ENCODE data around the gene THSD7B. TPM values are rescaled to one million over a fixed set of nuclear protein-coding genes. Genes with fewer than 3 reads are reported as not detected.

The THSD7B gene
- total and polyA plus RNA-seq, 8 donors: 0.13 to 4.5 (median 2.7) TPM

DNA sequence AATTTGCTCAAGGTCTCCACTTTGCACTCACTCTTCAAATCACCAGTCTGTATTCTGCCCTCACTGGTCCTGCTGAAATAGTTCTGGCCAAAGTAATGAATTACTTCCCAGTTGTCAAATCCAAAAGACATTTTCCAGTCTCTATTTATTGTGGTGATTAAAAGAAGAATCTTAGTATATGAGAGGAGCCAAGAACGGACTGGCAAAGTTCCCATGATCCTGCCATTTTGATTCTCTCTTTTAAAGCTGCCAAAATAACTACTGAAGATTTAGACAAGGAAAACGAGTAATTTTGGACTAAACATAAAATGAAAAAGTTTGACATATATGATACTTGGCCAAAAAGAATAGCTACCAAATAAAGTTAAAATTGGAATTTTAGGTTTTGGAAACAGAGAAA lies 12.0 kb downstream of the THSD7B start:
- H3K9me3 ChIP-seq: no peaks in the 10 kb centered on the region
- intact Hi-C loops (cut with DNase I): no loop called here
- TF ChIP-seq, protein P1, sequence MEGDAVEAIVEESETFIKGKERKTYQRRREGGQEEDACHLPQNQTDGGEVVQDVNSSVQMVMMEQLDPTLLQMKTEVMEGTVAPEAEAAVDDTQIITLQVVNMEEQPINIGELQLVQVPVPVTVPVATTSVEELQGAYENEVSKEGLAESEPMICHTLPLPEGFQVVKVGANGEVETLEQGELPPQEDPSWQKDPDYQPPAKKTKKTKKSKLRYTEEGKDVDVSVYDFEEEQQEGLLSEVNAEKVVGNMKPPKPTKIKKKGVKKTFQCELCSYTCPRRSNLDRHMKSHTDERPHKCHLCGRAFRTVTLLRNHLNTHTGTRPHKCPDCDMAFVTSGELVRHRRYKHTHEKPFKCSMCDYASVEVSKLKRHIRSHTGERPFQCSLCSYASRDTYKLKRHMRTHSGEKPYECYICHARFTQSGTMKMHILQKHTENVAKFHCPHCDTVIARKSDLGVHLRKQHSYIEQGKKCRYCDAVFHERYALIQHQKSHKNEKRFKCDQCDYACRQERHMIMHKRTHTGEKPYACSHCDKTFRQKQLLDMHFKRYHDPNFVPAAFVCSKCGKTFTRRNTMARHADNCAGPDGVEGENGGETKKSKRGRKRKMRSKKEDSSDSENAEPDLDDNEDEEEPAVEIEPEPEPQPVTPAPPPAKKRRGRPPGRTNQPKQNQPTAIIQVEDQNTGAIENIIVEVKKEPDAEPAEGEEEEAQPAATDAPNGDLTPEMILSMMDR (IDR thresholded peaks at IDR 0.05): no peak

DNA sequence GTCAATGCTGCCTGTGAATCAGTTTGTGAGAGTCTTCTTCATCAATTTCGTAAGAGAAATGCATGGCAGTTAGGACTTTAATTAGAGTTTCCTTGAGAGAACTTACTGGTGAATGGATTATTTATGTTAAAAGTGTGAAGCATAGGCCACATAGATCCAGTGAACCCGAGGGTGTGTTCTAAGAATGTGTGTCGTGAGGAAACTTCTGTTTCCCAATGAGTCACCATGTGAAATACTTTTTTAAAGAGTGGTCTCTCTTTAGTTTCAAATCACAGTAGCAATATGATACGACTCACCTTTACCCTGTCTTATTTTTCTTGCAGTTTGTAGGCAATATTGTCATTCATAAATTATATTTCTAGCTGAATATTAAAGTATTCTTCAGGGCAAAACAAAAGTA lies 18.5 kb downstream of the THSD7B start:
- no peaks in the 10 kb centered on the region for H3K27me3 ChIP-seq
- no peaks in the 10 kb centered on the region for H3K36me3 ChIP-seq
- TF ChIP-seq, protein P1 (IDR thresholded peaks at IDR 0.05): no peak
- H3K27ac ChIP-seq: no peak overlapping the region
- no peak overlapping the region for H3K4me3 ChIP-seq
- no peak for DNase-seq
- no peak for ATAC-seq
- no peaks in the 10 kb centered on the region for H3K4me1 ChIP-seq
- no peaks in the 10 kb centered on the region for H3K9me3 ChIP-seq
- intact Hi-C loops (cut with DNase I): no loop called here

More for the DNA sequence above, 12.0 kb downstream of the THSD7B start:
- Histone ChIP-seq H3K27ac (no peak overlapping the region), H3K27me3 (no peaks in the 10 kb centered on the region), H3K36me3 (no peaks in the 10 kb centered on the region), H3K4me1 (no peaks in the 10 kb centered on the region), H3K4me3 (no peak overlapping the region)
- DNase-seq (no peak), ATAC-seq (no peak)

DNA sequence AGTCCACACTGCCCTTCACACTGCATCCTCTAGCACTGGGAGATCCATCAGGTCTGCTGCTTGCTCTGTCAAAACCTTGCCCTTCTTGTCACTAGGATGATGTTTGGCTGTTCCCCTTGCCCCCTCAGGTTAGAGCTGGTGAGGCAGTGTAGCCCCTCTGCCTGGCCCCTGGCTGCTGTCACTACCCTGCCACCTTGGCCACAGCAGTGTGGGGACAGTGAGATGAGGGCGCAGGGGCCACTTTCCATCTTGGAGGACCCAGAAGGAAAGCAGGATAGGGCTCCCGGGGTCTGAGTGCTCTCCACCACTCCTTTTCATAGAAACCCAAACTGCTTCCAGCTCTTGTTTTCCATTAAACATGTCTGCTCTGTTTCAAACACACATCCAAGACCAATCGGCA lies 19.9 kb downstream of the THSD7B start:
- ATAC-seq (no peak), DNase-seq (no peak)
- TF ChIP-seq, protein P1 (IDR thresholded peaks at IDR 0.05): no peak
- no peak overlapping the region for H3K27ac ChIP-seq
- no peaks in the 10 kb centered on the region for H3K27me3 ChIP-seq
- H3K4me1 ChIP-seq: no peaks in the 10 kb centered on the region
- intact Hi-C loops (cut with DNase I): no loop called here
- no peaks in the 10 kb centered on the region for H3K9me3 ChIP-seq
- H3K4me3 ChIP-seq: no peak overlapping the region
- H3K36me3 ChIP-seq: no peaks in the 10 kb centered on the region

DNA sequence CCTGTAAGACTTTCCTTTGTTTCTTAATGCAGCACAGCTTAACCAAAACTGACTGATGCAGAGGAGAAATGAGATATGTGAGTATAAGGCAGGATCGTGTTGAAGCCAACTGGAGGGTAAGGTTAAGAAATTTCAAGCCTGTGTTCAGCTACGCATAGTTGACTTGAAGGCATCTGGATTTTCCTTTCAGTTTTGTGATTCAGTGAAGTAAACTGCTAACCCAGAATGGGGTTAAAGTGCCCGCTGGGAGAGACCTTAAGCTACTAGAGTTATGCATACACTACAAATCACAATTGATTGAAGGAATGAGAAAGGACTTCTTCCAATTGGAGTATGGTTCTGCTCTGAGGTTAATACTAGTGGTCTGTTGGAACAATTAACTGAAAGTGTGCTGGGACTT lies 22.6 kb downstream of the THSD7B start:
- Histone ChIP-seq H3K4me3 (no peak overlapping the region), H3K4me1 (no peaks in the 10 kb centered on the region), H3K36me3 (no peaks in the 10 kb centered on the region), H3K27me3 (no peaks in the 10 kb centered on the region), H3K9me3 (no peaks in the 10 kb centered on the region), H3K27ac (no peak overlapping the region)
- DNase-seq (no peak), ATAC-seq (no peak)
- TF ChIP-seq, protein P1 (IDR thresholded peaks at IDR 0.05): no peak
- intact Hi-C loops (cut with DNase I): no loop called here

DNA sequence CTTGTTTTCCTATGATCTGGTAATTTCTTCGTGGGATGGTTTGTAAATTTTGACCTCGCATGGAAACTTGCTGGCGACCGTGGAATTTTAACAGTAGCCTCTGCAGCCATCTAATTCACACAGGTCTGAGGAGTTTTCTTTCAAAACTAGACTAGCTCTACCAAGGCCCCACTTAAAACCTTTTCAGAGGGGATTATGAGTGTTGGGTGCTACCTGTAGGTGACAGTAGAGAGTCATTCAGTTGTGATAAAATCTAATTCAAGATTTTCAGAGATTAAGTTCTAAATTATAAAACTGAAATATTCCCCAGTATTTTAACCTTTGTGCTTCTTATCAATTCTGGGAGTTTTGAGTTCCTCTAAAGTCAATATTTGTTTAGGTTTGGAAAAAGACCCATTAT lies 31.0 kb downstream of the THSD7B start:
- Histone ChIP-seq H3K4me1 (no peaks in the 10 kb centered on the region), H3K36me3 (no peaks in the 10 kb centered on the region), H3K27ac (no peak overlapping the region), H3K27me3 (no peaks in the 10 kb centered on the region), H3K9me3 (no peaks in the 10 kb centered on the region), H3K4me3 (no peak overlapping the region)
- TF ChIP-seq, protein P1 (IDR thresholded peaks at IDR 0.05): no peak
- DNase-seq (no peak), ATAC-seq (no peak)
- intact Hi-C loops (cut with DNase I): no loop called here
